ENCODE results near the gene MRAP.

MRAP gene

GRCh38 chr21:32337206-32337605, 38.6 kb downstream of the MRAP start:
- TF ChIP-seq, protein P1, sequence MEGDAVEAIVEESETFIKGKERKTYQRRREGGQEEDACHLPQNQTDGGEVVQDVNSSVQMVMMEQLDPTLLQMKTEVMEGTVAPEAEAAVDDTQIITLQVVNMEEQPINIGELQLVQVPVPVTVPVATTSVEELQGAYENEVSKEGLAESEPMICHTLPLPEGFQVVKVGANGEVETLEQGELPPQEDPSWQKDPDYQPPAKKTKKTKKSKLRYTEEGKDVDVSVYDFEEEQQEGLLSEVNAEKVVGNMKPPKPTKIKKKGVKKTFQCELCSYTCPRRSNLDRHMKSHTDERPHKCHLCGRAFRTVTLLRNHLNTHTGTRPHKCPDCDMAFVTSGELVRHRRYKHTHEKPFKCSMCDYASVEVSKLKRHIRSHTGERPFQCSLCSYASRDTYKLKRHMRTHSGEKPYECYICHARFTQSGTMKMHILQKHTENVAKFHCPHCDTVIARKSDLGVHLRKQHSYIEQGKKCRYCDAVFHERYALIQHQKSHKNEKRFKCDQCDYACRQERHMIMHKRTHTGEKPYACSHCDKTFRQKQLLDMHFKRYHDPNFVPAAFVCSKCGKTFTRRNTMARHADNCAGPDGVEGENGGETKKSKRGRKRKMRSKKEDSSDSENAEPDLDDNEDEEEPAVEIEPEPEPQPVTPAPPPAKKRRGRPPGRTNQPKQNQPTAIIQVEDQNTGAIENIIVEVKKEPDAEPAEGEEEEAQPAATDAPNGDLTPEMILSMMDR (IDR thresholded peaks at IDR 0.05; ENCODE audit: extremely low read depth, missing control alignments) = no peak
- DNase-seq (ENCODE audit: low spot score) = no peak

- TF ChIP-seq, protein P1 (IDR thresholded peaks at IDR 0.05; ENCODE audit: extremely low read depth, missing control alignments) = no peak
- DNase-seq (ENCODE audit: low spot score) = no peak
Measured at GRCh38 chr21:32338209-32338921, 39.7 kb downstream of the MRAP start.

DNA sequence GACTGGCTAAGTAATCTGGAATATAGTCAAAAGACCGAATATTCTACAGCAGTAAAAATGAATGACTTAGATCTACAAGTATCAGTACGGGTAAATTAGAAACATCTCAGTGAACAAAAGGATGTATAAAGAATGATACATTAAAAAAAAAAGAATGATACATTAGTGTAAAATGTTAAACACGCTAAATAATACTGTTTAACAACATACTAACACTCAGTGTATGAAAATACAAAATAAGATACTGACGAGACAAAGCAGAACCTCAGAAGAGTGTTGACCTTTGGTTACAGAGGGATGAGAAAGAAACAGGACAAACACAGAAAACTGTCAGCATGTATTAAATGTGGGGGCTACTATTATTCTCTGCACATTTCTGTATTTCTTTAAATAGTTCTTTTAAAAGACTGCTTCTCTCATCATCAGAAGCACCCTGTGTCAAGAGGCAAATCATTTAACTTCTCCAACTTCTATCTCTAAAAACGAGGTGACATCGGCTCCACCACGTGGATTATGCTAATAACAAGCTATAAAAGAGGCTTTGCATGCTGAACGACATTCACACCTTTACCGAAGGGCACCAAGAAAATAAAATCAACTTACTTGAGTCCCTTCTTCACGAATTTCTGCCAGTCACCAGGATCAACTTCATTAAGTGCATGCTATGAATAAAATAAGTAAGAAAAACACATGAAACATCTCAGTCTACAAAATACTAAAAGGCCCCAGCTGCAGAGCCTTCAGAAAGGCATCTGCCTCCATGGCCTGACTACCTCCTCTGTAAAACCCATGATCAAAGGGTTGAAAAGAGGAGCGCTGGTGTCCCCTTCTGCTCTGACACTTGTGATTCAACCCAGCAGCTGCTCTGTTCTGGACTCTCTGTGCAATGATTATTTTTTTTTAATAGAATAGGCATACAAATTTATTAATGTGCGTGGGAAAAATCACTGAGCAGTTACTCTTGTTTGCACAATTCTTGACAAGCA, 42.5 kb downstream of the MRAP start:
- TF ChIP-seq, protein P1 (IDR thresholded peaks at IDR 0.05; ENCODE audit: extremely low read depth, missing control alignments) = no peak
- no peak for DNase-seq (ENCODE audit: low spot score)

GRCh38 chr21:32346951-32347350, 48.3 kb downstream of the MRAP start:
- no peak for DNase-seq (ENCODE audit: low spot score)
- TF ChIP-seq, protein P1 (IDR thresholded peaks at IDR 0.05; ENCODE audit: extremely low read depth, missing control alignments) = no peak

DNA sequence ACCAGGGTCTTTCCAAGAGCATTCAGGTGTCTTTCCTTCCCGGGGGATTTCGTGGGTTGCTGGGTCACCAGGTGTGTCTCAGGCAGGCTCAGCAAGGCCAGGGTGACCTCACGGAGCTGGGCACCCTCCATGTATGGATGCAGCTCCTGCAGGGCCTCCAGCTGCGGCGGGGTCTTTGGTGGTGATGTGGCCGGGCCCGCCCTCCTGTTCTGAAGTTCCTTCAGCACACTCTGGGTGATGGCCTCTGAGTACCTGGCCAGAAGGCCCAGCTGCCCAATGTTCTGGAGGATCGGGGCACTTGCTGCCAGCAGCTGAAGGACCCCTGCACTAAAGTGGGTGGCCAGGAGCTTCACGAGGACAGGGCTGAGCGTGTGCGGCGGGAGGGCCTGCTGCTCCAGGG, 48.7 kb downstream of the MRAP start:
- DNase-seq (ENCODE audit: low spot score) = no peak
- TF ChIP-seq, protein P1 (IDR thresholded peaks at IDR 0.05; ENCODE audit: extremely low read depth, missing control alignments) = no peak

- DNase-seq (ENCODE audit: low spot score) = no peak
- TF ChIP-seq, protein P1 (IDR thresholded peaks at IDR 0.05; ENCODE audit: extremely low read depth, missing control alignments) = no peak
Measured at GRCh38 chr21:32347977-32348376, 49.3 kb downstream of the MRAP start.
